Measurements from ENCODE around the gene MTERF4. TPM values are rescaled to one million over a fixed set of nuclear protein-coding genes. Genes with fewer than 3 reads are reported as not detected.
"Not testable (repeated sequence)": the region's sequence is repeated elsewhere in the genome, so short reads cannot be mapped to it uniquely, and the experiment has no call there.

Gene MTERF4
- total RNA-seq, 1 experiment from 2014 or later, result 49.0 TPM

DNA sequence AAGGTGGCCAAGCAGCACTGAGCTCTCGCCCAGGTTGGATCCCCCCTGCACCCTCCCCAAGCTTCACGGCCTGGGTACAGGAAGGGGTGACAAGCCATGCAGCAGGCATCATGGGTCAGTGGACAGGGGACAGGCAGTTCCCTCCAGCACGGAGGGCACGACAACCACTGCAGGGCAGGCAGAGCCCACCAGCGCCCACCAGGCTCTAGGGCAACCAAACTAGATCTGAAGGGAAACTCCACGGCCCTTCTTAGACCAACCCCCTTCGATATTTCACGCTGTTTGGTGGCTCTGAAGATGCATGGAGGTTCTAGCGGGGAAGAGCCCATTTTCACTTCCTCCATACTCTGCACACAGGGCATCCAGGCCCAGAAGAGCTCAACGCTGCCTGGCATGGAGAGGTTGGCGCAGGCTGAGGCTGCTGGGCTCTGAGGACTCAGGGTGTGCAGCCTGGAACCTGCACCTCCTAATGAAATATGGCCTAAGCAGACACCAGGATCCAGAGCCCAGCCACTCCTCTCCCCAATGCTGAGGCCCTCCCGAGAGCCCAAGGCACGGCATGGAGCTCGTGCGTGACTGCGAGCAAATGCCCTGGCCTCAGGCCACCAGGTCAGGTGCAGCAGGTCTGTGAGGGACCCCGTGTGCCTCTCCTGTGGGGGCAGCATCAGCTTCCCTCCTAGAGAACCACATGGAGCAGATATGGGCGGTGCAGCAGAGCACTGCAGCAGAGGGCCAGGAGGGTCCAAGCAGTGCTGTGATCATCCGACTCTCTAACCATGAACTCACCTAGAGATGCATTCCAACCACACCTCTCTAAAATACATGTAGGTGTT, 8.7 kb upstream of the MTERF4 start:
- Histone ChIP-seq H3K27me3 (no peaks in the 10 kb centered on the region), H3K9me3 (replicated peaks) (no peaks in the 10 kb centered on the region), H3K4me1 (no peaks in the 10 kb centered on the region), H3K27ac (no peak overlapping the region), H3K36me3 (peaks cover 2% of the 10 kb centered on the region; the same call in 1 of the 2 replicates), H3K4me3 (no peak overlapping the region)
- DNase-seq, result no peak

DNA sequence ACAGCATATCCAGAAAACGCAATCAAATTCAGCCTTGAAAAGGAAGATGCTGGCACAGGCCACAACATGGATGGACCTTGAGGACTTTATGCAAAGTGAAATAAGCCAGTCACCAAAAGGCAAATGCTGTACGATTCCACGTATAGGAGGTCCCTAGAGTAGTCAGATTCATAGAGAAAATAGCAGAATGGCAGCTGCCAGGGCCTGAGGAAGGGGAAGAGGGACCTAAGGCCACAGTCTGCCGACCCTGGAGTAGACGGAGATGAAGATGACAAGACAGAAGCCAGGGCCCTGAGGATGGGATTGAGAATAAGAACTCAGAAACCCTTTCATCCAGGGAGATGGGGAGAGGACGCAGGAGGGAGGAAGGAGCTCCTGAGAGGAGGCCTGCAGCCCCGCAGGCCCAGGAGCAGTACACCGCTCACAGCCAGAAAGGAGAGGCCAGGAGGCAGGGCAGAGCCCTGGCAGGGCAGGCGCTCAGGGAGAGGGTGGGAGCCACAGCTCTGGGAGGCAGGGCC, 8.1 kb upstream of the MTERF4 start:
- Histone ChIP-seq H3K4me3 (no peak overlapping the region), H3K36me3 (peaks cover 2% of the 10 kb centered on the region; the same call in 1 of the 2 replicates), H3K27me3 (no peaks in the 10 kb centered on the region), H3K27ac (no peak overlapping the region), H3K9me3 (replicated peaks) (no peaks in the 10 kb centered on the region), H3K4me1 (no peaks in the 10 kb centered on the region)
- no peak for DNase-seq

DNA sequence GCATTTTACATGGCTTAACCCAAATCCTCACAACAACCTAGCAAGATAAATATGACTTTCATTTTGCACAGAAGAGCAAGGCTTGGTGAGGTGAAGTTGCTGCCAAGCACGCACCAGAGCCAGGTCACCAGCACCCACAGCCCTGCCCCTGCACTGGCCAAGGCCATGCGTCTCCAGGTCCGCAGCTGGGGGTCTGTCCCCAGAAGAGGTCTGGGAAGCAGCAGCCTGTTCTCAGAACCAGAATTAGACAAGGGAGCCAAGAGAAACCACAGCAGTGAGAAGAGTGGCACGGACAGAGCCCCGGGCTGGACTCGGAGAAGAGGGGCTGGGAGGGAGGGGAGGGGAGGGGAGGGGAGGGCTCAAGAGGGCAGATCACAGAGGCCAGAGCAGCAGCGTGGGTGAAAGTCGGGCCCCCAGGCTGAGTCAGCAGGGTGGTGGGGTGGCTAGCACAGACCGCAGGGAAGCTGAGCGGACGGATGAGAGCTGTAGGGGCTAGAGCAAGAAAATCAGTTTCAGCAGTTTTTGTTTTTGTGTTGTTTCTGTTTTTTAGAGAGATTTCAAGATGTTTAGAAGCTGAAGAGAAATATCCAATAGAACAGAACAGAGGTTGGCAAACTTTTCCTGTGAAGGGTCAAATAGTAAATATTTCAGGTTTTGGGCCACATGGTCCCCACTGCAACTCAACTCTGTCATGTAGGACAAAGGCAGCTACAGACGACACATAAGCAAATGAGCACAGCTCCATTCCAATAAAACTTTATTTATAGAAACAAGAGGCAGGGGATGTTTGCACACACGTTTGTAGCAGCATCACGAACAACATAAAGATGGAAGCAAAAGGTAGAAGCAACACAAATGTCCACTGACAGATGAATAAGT, 7.4 kb upstream of the MTERF4 start:
- H3K36me3 ChIP-seq, result no peaks in the 10 kb centered on the region
- no peaks in the 10 kb centered on the region for H3K9me3 ChIP-seq (replicated peaks)
- no peaks in the 10 kb centered on the region for H3K27me3 ChIP-seq
- no peak overlapping the region for H3K27ac ChIP-seq
- H3K4me3 ChIP-seq, result no peak overlapping the region
- H3K4me1 ChIP-seq, result no peaks in the 10 kb centered on the region
- no peak for DNase-seq

DNA sequence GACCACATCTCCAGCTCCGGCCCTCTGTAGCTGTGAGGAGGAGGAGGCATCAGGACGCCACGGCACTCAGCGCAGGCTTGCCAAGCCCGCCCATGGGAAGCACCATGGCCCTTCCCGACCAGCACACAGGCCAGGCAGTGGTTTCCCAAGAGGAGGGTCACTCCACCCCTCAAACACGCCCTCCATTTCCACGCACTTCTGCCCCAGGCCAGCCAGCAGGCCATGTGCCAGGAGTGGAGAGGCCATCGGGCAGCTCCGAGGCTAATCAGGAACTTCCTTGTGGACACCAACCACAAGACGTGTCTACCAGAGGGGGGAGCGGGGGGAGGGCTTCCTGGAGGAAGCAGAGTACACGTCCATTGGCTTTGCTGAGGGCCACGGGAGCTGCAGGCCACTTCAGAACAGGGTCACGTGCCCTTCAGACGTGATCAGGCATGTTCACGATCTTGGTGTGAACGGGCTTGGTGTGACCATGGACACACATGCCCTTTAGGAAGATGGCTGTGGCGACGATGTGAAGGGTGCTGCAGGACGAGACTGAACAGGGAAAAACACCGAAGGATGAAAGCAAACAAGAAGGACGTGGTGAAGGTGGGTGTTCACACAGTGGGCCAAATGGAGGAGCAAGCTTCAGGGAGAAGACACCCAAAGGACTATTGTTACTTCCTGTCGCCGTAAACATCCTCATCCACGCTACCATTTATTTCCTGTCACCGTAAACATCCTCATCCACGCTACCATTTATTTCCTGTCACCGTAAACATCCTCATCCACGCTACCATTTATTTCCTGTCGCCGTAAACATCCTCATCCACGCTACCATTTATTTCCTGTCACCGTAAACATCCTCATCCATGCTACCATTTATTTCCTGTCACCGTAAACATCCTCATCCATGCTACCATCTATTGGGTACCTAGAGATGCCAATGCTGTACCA, 6.5 kb upstream of the MTERF4 start:
- Histone ChIP-seq H3K27ac (no peak overlapping the region), H3K4me1 (no peaks in the 10 kb centered on the region), H3K4me3 (no peak overlapping the region), H3K9me3 (replicated peaks) (no peaks in the 10 kb centered on the region), H3K27me3 (no peaks in the 10 kb centered on the region), H3K36me3 (no peaks in the 10 kb centered on the region)
- no peak for DNase-seq

DNA sequence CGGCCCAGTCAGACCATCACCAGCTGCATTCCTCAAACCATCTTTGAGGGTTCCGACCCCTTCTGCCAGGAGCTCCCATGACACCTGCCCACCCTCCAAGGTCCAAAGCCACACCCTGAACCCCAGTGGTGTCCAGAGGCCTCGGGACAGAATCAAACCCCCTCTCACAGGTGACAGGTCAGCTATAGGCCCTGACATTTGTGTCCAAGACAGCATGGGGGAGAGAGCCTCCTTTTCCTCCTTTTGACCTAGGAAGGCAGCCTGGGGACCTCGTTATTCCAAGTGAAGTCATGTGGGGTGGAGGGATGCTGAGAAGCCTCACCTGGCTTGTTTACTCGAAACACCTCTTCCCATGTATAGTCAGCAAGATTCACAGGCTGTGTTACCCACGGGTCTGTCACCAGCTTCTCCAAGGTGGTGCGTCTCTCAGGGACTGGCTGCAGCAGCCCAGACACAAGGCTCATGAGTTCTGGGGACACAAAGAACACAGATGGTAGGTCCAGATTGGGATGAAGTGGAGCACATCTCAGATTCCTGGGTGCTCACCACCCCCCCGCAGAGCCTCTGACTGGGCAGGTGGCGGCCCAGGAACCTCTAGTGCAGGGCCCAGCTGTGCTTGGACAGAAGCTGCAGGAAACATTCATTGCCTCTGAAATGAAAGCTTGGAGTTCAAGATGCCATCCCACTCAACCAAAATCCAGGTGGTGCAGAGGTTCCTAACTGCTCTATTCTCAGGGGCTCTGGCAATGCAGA, 5.1 kb upstream of the MTERF4 start:
- Histone ChIP-seq H3K27ac (no peak overlapping the region), H3K27me3 (no peaks in the 10 kb centered on the region), H3K4me1 (no peaks in the 10 kb centered on the region), H3K36me3 (no peaks in the 10 kb centered on the region), H3K9me3 (replicated peaks) (no peaks in the 10 kb centered on the region), H3K4me3 (no peak overlapping the region)
- no peak for DNase-seq

DNA sequence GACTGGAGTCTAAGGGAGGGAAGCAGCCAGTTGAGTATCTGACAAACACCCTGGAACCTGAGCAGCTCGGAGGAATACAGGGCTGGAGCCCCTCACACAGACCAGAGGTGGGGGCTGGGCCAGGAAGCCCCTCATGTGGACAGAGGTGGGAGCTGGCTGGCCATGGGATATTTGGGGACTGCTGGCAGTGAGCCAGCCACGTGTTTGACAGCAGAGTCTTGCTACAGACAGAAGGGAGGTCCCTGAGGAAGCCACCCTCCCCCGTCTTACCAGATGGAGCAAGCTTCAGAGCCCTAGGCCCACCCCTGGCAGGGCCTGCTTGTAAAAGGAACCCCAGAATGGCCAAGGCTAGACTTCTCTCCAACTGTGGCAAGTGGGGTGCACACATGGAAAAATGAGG, 3.6 kb upstream of the MTERF4 start:
- no peaks in the 10 kb centered on the region; the same call in 1 of the 2 replicates for H3K4me1 ChIP-seq
- H3K27me3 ChIP-seq, result no peaks in the 10 kb centered on the region
- H3K27ac ChIP-seq, result no peak overlapping the region
- H3K4me3 ChIP-seq, result no peak overlapping the region
- no peaks in the 10 kb centered on the region for H3K9me3 ChIP-seq (replicated peaks)
- DNase-seq, result no peak
- no peaks in the 10 kb centered on the region; the same call in 1 of the 2 replicates for H3K36me3 ChIP-seq

DNA sequence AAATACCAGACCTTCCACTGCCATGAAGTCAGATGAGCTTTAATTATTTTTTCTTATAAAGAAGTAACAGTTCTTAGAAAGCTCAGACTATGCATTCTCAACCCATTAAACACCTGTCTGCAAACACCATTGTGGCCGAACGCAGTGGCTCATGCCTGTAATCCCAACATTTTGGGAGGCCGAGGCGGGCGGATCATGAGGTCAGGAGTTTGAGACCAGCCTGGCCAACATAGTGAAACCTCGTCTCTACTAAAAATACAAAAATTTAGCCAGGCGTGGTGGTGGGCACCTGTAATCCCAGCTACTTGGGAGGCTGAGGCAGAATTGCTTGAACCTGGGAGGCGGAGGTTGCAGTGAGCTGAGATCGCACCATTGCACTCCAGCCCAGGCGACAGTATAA, 2.5 kb upstream of the MTERF4 start:
- H3K36me3 ChIP-seq; H3K4me1 ChIP-seq; DNase-seq; H3K9me3 ChIP-seq (replicated peaks); H3K27ac ChIP-seq; H3K27me3 ChIP-seq; H3K4me3 ChIP-seq: not testable (repeated sequence)

DNA sequence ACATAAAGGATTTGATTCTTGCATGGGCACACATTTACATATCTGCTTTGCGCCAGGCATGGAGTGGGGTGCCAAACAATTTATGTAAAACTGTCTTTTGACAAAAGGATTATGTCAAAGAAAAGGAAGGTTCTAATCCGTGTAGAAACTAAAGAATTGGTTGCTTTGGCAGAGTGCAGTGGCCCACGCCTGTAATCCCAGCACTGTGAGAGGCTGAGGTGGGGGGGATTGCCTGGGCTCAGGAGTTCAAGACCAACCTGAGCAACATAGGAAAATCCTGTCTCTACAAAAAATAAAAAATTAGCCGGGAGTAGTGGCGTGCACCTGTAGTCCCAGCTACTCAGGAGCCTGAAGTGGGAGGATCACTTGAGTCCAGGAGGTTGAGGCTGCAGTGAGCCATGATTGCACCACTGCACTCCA, 1.1 kb upstream of the MTERF4 start:
- H3K4me3 ChIP-seq, result peak overlapping the region; percentile 89
- H3K4me1 ChIP-seq, result no peaks in the 10 kb centered on the region; the same call in 1 of the 2 replicates
- no peak overlapping the region for H3K27ac ChIP-seq
- no peaks in the 10 kb centered on the region for H3K27me3 ChIP-seq
- no peak for DNase-seq
- no peaks in the 10 kb centered on the region for H3K9me3 ChIP-seq (replicated peaks)
- peaks cover 8% of the 10 kb centered on the region for H3K36me3 ChIP-seq

DNA sequence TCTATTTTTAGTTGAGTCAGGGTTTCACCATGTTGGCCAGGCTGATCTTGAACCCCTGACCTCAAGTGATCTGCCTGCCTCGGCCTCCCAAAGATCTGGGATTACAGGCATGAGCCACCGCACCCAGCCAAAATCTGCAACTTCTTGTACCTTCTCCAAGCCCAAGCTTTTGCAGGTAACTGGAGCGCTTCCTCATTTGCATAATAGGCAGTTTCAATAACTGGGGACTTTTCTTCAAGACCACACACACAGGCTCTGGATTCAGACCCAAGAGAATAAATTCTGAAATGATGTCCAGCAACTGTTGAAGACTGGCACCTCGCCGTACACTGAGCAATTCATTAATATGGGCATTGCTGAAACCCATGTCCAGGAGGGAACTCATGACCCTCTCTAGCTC, 2.8 kb downstream of the MTERF4 start:
- Histone ChIP-seq H3K9me3 (replicated peaks) (no peaks in the 10 kb centered on the region), H3K27me3 (no peaks in the 10 kb centered on the region), H3K4me1 (no peaks in the 10 kb centered on the region; the same call in 1 of the 2 replicates), H3K4me3 (no peak overlapping the region), H3K36me3 (peaks cover 32% of the 10 kb centered on the region), H3K27ac (no peak overlapping the region)
- no peak for DNase-seq

DNA sequence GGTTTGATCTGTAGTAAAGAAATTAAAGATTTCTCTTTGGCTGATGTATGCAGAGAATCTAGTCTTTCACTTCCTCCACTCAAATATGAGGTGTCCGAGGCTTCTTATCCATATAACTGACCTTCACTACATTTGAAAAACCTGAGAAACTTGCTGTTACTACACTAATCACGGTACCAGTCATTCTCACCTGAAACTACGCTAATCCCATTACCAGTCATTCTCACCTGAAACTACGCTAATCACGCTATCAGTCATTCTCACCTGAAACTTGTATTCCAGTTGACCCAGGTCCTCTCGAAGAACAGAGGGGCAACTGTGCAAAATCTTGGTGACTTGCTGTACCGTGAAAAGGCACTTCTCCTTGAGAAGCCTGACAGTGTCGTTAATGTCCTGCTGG, 5.1 kb downstream of the MTERF4 start:
- H3K27ac ChIP-seq, result no peak overlapping the region
- H3K9me3 ChIP-seq (replicated peaks), result no peaks in the 10 kb centered on the region
- DNase-seq, result no peak
- H3K4me1 ChIP-seq, result no peaks in the 10 kb centered on the region; the same call in 1 of the 2 replicates
- no peaks in the 10 kb centered on the region for H3K27me3 ChIP-seq
- peaks cover 43% of the 10 kb centered on the region for H3K36me3 ChIP-seq
- H3K4me3 ChIP-seq, result no peak overlapping the region

DNA sequence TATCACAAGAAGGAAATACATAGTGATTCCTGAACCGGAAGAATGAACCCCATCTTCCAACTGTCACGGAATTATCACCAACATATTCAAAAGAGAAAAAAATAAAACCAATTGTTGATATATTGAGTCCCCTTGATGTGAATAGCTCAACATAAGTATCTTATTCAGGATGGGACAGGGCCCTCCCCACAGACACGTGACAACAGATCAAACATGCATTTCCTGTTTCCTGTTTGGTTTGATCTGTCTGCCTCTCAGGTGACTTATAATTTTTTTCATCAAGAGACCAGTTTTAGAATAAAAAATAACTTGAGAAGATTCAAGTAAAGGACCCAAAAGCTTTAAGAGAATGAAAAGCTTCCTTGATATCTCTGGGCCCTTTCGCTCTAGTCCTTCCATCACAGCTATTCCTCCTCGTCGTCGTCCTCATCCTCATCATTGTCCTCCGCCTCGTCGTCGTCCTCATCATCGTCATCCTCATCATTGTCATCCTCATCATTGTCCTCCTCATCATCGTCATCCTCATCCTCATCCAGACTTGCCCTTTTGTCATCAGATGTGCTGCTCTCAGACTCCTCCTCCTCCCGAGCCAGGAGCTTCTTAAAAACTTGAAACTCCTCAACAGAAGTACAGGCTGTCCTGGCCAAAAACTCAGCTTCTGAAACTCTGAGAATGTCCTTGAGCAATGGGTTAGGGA, 6.3 kb downstream of the MTERF4 start:
- H3K36me3 ChIP-seq, result peaks cover 51% of the 10 kb centered on the region

DNA sequence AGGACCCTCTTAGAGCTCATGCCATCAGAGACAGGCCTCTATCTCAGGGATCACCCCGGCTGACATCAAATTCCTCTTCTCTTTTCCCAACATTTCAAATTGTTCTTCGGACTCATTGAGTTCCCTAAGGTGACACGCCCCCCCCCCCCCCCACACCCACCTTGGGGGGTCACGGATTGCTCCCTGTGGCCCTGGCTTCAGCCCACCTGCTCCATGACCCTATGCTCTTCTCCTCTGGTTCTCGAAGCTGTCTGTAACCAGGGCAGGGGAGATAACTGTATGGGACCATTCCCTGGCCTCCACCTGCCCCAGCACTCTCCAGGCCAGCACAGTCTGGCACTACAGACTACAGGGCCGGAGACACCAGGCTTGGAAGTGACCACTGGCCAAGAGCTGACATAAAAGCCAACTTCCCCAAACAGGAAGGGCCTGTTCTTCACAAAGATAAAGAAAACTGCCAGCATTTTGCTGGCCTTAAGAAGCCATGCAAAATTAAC, 7.1 kb downstream of the MTERF4 start:
- no peak for DNase-seq
- peaks cover 56% of the 10 kb centered on the region for H3K36me3 ChIP-seq
- H3K27ac ChIP-seq, result no peak overlapping the region
- no peaks in the 10 kb centered on the region for H3K4me1 ChIP-seq
- H3K9me3 ChIP-seq (replicated peaks), result no peaks in the 10 kb centered on the region
- no peaks in the 10 kb centered on the region for H3K27me3 ChIP-seq
- H3K4me3 ChIP-seq, result no peak overlapping the region

More for the DNA sequence above, 6.3 kb downstream of the MTERF4 start:
- Histone ChIP-seq H3K4me1 (no peaks in the 10 kb centered on the region), H3K4me3 (no peak overlapping the region), H3K9me3 (replicated peaks) (no peaks in the 10 kb centered on the region), H3K27ac (no peak overlapping the region), H3K27me3 (no peaks in the 10 kb centered on the region)
- no peak for DNase-seq

DNA sequence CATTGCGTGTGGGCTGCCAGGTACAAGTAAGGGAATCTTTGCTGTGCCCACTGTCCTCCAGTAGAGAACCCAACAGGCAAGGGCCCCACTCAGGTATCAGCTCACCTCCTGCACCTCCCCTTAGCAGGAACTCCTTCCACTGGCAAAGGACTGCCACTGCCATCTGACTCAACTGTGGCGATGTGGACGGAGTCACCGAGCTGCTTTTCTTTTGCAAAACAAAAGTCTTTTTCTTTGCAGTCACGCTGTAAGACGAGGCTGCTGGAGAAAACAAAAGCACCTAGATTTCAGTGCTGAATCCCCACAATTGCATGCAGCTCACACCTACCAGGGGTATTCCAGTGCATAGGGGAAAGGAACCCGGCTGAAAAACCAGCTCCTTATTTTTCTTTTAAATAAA, 7.9 kb downstream of the MTERF4 start:
- no peak overlapping the region for H3K27ac ChIP-seq
- no peaks in the 10 kb centered on the region for H3K9me3 ChIP-seq (replicated peaks)
- H3K36me3 ChIP-seq, result peaks cover 57% of the 10 kb centered on the region

More for the DNA sequence above, 7.9 kb downstream of the MTERF4 start:
- Histone ChIP-seq H3K27me3 (no peaks in the 10 kb centered on the region), H3K4me3 (no peak overlapping the region), H3K4me1 (no peaks in the 10 kb centered on the region)
- no peak for DNase-seq

Data from SJCRH30 (cell line).